Measurements from ENCODE around the gene NTRK2. TPM values are rescaled to one million over a fixed set of nuclear protein-coding genes. Genes with fewer than 3 reads are reported as not detected.

The NTRK2 gene
- total RNA-seq, 1 experiment from 2014 or later: not detected

DNA sequence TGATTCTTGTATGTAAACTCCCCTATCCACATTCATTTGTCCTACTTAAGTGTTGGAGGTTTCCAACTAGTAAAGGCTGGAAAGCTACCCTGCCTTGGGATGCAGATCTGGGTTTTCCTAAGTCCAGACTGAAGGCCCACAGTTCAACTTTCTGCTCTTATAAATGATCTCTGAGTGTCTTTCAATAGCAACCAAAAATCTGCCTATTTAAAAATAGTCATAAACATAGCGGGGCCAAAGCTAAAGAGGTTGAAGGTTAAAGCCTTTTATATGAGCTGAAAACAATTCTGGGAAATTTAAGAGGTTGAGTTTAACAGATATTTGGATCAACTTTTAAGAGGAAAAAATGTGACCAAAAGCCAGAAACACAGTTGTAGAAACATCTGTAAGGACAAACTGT, 87.2 kb downstream of the NTRK2 start:
- Histone ChIP-seq H3K9ac (ENCODE audit: low read length) (no peak overlapping the region), H3K4me3 (replicated peaks in 1 of 2; ENCODE audit: low read depth in 1 of 2, low read length in 2 of 2) (no peak overlapping the region), H2AFZ (ENCODE audit: low read depth, low read length, poor library complexity, severe bottlenecking) (no peak overlapping the region), H4K20me1 (ENCODE audit: insufficient read depth) (no peaks in the 10 kb centered on the region), H3K4me1 (ENCODE audit: control insufficient read depth in 1 of 2, insufficient read depth in 2 of 2, low read length in 2 of 2) (no peaks in the 10 kb centered on the region), H3K36me3 (ENCODE audit: control insufficient read depth in 1 of 2, insufficient read depth in 2 of 2, low read length in 2 of 2) (no peaks in the 10 kb centered on the region), H3K9me2 (ENCODE audit: insufficient read depth) (no peaks in the 10 kb centered on the region), H3K27ac (ENCODE audit: low read depth, low read length) (no peak overlapping the region), H3K27me3 (ENCODE audit: insufficient read depth, low read length) (peaks cover 9% of the 10 kb centered on the region; the same call in 1 of the 2 replicates), H3K9me3 (ENCODE audit: control insufficient read depth in 1 of 2, insufficient read depth in 1 of 2, low read depth in 1 of 2, low read length in 2 of 2) (no peaks in the 10 kb centered on the region), H3K4me2 (ENCODE audit: low read length) (no peak overlapping the region), H3K79me2 (ENCODE audit: insufficient read depth, low read length) (no peaks in the 10 kb centered on the region)
- intact Hi-C loops (cut with micrococcal nuclease): no loop called here
- ATAC-seq (no peak), DNase-seq (ENCODE audit: low read depth, low spot score) (no peak)
- ChIA-PET POLR2A (no interaction called here), RAD21 (ENCODE audit: low non-redundant PET in 1 of 2, low total read pairs in 2 of 2, uncharacterized antibody in 2 of 2, unreplicated experiment in 2 of 2) (no interaction called here), CTCF (no interaction called here)
- no TSS peak for BruUV-seq (replicated peaks)
- TF ChIP-seq EZH2phosphoT487 (IDR thresholded peaks at IDR 0.05; ENCODE audit: borderline replicate concordance) (no peak), TCF7L2 (IDR thresholded peaks at IDR 0.05; ENCODE audit: borderline replicate concordance, extremely low read depth, insufficient read depth, insufficient read length) (no peak), ELF1 (IDR thresholded peaks at IDR 0.05; ENCODE audit: borderline replicate concordance, low read depth) (no peak), CBX3 (IDR thresholded peaks at IDR 0.05; ENCODE audit: low read depth) (no peak), SP1 (IDR thresholded peaks at IDR 0.05; ENCODE audit: low read depth) (no peak), JUND (IDR thresholded peaks at IDR 0.05) (no peak), POLR2A (IDR thresholded peaks at IDR 0.05; ENCODE audit: borderline replicate concordance, extremely low read depth, insufficient read depth, insufficient read length) (no peak), SRF (IDR thresholded peaks at IDR 0.05; ENCODE audit: low read depth) (no peak), CEBPB (IDR thresholded peaks at IDR 0.05; ENCODE audit: low read depth) (no peak), SIN3A (IDR thresholded peaks at IDR 0.05; ENCODE audit: low read depth) (no peak)
- TF ChIP-seq, protein P1, sequence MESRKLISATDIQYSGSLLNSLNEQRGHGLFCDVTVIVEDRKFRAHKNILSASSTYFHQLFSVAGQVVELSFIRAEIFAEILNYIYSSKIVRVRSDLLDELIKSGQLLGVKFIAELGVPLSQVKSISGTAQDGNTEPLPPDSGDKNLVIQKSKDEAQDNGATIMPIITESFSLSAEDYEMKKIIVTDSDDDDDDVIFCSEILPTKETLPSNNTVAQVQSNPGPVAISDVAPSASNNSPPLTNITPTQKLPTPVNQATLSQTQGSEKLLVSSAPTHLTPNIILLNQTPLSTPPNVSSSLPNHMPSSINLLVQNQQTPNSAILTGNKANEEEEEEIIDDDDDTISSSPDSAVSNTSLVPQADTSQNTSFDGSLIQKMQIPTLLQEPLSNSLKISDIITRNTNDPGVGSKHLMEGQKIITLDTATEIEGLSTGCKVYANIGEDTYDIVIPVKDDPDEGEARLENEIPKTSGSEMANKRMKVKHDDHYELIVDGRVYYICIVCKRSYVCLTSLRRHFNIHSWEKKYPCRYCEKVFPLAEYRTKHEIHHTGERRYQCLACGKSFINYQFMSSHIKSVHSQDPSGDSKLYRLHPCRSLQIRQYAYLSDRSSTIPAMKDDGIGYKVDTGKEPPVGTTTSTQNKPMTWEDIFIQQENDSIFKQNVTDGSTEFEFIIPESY (IDR thresholded peaks at IDR 0.05; ENCODE audit: extremely low read depth, insufficient replicate concordance, low read length): no peak
- TF ChIP-seq, protein P2, sequence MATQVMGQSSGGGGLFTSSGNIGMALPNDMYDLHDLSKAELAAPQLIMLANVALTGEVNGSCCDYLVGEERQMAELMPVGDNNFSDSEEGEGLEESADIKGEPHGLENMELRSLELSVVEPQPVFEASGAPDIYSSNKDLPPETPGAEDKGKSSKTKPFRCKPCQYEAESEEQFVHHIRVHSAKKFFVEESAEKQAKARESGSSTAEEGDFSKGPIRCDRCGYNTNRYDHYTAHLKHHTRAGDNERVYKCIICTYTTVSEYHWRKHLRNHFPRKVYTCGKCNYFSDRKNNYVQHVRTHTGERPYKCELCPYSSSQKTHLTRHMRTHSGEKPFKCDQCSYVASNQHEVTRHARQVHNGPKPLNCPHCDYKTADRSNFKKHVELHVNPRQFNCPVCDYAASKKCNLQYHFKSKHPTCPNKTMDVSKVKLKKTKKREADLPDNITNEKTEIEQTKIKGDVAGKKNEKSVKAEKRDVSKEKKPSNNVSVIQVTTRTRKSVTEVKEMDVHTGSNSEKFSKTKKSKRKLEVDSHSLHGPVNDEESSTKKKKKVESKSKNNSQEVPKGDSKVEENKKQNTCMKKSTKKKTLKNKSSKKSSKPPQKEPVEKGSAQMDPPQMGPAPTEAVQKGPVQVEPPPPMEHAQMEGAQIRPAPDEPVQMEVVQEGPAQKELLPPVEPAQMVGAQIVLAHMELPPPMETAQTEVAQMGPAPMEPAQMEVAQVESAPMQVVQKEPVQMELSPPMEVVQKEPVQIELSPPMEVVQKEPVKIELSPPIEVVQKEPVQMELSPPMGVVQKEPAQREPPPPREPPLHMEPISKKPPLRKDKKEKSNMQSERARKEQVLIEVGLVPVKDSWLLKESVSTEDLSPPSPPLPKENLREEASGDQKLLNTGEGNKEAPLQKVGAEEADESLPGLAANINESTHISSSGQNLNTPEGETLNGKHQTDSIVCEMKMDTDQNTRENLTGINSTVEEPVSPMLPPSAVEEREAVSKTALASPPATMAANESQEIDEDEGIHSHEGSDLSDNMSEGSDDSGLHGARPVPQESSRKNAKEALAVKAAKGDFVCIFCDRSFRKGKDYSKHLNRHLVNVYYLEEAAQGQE (IDR thresholded peaks at IDR 0.05; ENCODE audit: low read depth): no peak
- TF ChIP-seq, protein P3, sequence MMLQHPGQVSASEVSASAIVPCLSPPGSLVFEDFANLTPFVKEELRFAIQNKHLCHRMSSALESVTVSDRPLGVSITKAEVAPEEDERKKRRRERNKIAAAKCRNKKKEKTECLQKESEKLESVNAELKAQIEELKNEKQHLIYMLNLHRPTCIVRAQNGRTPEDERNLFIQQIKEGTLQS (IDR thresholded peaks at IDR 0.05): no peak

Data from HCT116 (cell line).